ENCODE measurements around the gene NEUROD2. TPM values are rescaled to one million over a fixed set of nuclear protein-coding genes. Genes with fewer than 3 reads are reported as not detected.

NEUROD2 gene
- total RNA-seq: not detected in 2 replicates

DNA sequence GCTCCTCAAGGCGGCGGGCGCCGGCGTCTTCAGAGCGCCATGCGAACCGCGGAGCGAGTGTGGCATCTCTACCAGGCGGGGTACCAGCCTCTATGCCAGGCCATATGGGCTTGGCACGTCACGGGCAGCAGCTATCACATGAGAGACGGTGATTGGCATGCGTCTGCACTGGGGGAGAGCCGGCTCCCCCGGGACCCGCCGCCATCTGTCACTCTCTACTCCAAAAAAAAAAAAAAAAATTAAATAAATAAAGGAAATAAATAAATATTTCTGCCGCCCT is at the start of gene NEUROD2:
TSS of gene NEUROD2 (minus strand) at position 70 of the 280 bp plus-strand sequence. CDS start 1,321 bp downstream, outside the sequence.

DNA sequence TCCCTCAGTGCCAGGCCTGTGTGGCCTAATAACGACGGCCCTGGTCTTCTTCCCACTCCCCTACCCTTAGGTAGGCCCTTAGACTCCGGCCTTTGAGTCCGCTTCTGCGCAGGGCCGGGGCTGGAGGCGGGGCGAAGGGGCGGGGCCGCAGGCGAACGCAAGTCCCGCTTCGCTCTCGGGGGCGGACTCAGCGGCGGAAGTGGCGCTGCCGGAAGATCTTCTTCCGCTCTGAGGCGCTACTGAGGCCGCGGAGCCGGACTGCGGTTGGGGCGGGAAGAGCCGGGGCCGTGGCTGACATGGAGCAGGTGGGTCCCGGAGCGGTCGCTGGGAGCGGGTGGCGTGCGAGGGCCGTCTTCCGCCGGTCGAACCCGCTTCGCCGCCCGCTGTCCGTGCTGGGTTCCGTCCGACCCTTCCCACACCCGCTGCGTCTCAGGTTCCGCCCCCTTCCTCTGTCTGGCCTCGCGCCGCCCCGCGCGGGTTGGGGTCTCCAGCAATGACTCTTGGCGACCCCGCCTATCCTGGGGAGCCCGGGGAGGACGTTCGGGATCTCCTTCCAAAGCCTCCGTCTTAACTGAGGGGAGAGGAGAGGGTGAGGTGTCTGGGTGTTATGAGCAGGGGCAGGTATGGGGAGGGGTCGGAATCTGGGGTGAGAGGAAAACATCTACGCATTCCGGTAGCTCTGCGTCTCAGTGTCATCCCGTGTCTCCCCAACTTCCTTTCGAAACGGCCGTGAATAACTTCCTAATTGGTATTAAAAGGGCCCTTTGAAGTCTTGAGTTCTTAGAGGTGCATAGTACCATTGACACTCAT is 29.4 kb upstream of the NEUROD2 start, which contains the start of gene STARD3:
TSS of gene STARD3 (plus strand) at position 218 of the 810 bp plus-strand sequence. CDS start 16,388 bp downstream, outside the sequence.

GRCh38 chr17:39626171-39627046 is 18.7 kb upstream of the NEUROD2 start, which contains the start of gene PPP1R1B:
TSS of gene PPP1R1B (plus strand) at chr17:39626952. CDS start at chr17:39627393, 441 bp downstream.

Other genes starting within 250 kb of the NEUROD2 start
- 8.5 and 10.4 TPM in 2 replicates for gene FBXL20, start 206.3 kb downstream of the NEUROD2 start, total RNA-seq
- gene MED1, start 156.7 kb downstream of the NEUROD2 start, total RNA-seq: 18.7 and 30.3 TPM in 2 replicates
- 29.8 and 46.3 TPM in 2 replicates for gene CDK12, start 146.4 kb downstream of the NEUROD2 start, total RNA-seq
- gene PPP1R1B, start 19.0 kb upstream of the NEUROD2 start, total RNA-seq: 0.37 TPM in 1 of 2 replicates, not detected in the other
- 28.2 and 32.0 TPM in 2 replicates for gene STARD3, start 29.2 kb upstream of the NEUROD2 start, total RNA-seq
- 0.39 TPM in 1 of 2 replicates, not detected in the other for gene TCAP, start 57.4 kb upstream of the NEUROD2 start, total RNA-seq
- gene PNMT, start 60.5 kb upstream of the NEUROD2 start, total RNA-seq: 0.37 TPM in 1 of 2 replicates, not detected in the other
- gene PGAP3, start 80.1 kb upstream of the NEUROD2 start, total RNA-seq: 5.9 and 9.9 TPM in 2 replicates
- gene ERBB2, start 92.1 kb upstream of the NEUROD2 start, total RNA-seq: 28.3 and 29.8 TPM in 2 replicates
- 12.1 and 15.2 TPM in 2 replicates for gene MIEN1, start 122.6 kb upstream of the NEUROD2 start, total RNA-seq
- 0.20 and 0.37 TPM in 2 replicates for gene GRB7, start 130.0 kb upstream of the NEUROD2 start, total RNA-seq